NCI-H1417 (cell line): ENCODE measurements around the gene MORN4.

Source experiments
- DNase-seq, 3 experiments: peaks; one replicate each; lab custom pipeline; 2025; lab: John Stamatoyannopoulos, UW

MORN4 gene

GRCh38 chr10:97573672-97574071 is 59.6 kb downstream of the MORN4 start:
- DNase-seq = no peak

- no peak for DNase-seq
These were observed 60.3 kb downstream of the MORN4 start for GRCh38 chr10:97573021-97573420.

GRCh38 chr10:97572214-97572989 is 60.9 kb downstream of the MORN4 start, which contains the start of gene ANKRD2:
Gene ANKRD2 (plus strand): TSS chr10:97572779. CDS start chr10:97572789, 10 bp downstream.
- peak in 2 of 3 experiments; percentile 18 to 36 for DNase-seq

GRCh38 chr10:97571622-97572021 is 61.7 kb downstream of the MORN4 start:
- no peak for DNase-seq

GRCh38 chr10:97570789-97571471 is 62.4 kb downstream of the MORN4 start:
- no peak for DNase-seq

- DNase-seq = no peak
These were observed 63.0 kb downstream of the MORN4 start for GRCh38 chr10:97570146-97570788.

GRCh38 chr10:97567891-97568290 is 65.4 kb downstream of the MORN4 start:
- no peak for DNase-seq

- peak in 1 of 3 experiments; percentile 8 for DNase-seq
These were observed 66.8 kb downstream of the MORN4 start for GRCh38 chr10:97566336-97566996.

- DNase-seq = no peak
These were observed 68.5 kb downstream of the MORN4 start for GRCh38 chr10:97564776-97565175.
